Germinal center (tissue), 1 donor: Measurements from ENCODE around the gene RNU6-9.

ENCODE experiments used
- DNase-seq: peaks from one replicate; pipeline ENCODE4 v3.0.0; 2012; ENCODE audit warnings: mixed read lengths, low spot score

Gene RNU6-9

DNA sequence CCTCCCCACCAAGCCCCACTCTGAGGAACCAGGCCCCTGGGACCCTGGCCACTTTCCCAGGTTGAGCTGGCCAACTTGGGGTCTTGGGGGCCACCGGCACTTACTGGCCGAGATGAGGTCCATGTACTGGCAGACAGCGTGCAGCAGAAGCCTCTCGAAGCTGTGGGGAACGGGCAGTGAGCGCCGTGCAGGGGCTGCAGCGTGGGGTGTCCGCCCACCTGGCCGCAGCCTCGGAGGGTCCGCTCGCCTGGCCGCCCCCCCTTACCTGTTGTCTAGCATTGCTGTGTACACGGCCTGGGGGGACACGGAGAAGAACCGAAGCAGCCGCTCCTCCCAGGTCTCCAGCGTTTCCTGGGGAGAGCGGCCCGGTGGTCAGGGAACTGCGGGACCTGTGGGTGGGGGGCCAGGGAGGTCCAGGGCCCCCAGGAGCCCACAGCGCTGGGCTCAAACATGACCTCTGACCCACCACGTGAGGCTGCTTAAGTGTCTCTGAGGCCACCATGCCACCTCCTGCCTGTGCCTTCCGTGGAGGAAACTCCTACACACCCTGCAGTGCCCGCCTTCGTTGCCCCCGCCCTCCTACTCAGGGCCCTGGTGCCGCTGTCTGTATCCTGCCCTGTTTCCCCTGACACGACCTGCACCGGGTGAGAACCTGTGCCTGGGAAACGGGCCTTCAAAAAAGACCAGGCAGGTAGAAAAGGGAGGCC, 6.2 kb downstream of the RNU6-9 start:
- DNase-seq: no peak

DNA sequence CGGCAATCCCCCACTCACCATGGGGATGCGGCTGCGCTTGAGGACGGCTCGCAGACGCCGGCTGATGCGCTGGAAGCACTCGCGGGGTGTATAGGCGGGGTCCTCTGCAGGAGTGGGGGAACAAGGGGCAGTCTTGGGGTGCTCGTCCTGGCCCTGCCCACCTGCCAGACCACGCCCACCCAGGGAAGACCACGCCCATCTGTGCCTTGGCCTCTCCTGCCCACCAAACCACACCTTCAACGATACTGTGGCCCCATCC, 6.7 kb downstream of the RNU6-9 start:
- DNase-seq: no peak

DNA sequence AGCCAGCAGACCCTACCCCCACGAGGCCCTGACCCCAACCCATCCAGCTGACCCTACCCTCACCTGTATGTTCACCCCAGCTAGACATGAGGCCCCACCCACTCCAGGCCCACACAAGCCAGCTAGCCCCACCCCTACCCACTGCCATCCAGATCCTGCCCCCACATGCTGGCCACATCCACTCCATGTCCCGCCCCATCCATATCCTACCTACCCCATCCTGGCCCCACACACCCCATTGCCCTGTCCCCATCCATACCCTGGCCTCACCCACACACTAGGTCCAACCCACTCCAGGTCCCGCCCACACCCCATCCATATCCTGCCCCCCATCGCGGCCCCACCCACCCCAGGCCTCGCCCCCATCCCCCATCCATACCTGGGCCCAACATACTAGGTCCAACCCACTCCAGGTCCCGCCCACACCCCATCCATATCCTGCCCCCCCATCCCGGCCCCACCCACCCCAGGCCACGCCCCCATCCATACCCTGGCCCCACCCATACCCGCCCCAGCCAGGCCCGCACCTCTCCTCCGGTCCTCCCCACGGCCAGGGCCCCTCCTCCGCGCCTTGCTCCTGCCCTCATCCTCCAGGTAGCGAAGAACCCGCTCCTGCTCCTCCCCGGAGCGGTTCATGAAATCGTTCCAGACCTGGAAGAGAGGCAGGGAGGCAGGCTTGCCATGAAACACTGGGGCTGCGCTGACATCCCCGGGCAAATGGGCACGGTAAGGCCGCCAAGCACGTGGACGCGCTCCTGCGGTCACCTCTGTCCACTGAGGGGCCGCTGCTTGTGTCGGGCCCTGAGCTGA, 7.2 kb downstream of the RNU6-9 start:
- DNase-seq: peak; percentile 47

- no peak for DNase-seq
Observed at GRCh38 chr19:901216-902092, 8.2 kb downstream of the RNU6-9 start.

DNA sequence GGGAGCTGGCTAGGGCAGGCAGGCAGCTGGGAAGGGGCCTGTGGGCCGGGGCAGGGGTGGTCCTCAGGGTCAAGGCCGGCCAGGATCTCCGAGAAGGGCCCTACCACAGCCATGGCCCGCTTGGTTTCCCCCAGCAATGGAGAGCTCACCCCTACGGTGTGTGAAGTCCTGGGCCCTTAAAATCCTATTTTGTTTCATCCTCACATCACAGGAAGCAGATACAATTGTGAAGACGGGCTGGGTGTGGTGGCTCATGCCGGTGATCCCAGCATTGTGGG, 8.7 kb downstream of the RNU6-9 start:
- DNase-seq: no peak

DNA sequence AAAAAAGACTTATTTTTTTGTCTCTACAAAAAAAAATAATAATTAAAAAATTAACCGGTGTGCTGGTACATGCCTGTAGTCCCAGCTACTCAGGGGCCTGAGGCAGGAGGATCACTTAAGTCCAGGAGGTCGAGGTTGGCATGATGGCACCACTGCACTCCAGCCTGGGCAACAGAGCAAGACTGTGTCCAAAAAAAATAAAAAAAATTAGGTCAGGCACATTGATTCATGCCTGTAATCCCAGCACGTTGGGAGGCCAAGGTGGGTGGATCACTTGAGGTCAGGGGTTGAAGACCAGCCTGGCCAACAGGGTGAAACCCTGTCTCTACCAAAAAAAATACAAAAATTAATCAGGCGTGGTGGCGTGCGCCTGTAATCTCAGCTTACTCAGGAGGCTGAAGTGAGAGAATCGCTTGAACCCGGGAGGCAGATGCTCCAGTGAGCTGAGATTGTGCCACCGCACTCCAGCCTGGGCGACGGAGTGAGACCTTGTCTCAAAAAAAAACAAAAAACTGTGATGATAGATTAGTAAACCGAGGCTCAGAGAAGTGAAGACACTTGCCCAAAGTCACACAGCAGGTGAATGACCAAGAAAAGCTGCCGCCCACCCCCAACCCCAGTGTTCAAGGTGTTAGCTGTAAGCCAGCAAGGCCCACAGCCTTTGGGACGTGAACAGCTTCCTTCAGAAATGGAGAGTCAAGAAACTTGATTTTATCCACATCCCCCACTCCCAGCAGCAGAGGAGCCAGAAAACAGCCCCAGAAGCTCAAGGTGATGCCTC, 9.4 kb downstream of the RNU6-9 start:
- no peak for DNase-seq

GRCh38 chr19:903266-903797, 10.0 kb downstream of the RNU6-9 start:
- DNase-seq: no peak

DNA sequence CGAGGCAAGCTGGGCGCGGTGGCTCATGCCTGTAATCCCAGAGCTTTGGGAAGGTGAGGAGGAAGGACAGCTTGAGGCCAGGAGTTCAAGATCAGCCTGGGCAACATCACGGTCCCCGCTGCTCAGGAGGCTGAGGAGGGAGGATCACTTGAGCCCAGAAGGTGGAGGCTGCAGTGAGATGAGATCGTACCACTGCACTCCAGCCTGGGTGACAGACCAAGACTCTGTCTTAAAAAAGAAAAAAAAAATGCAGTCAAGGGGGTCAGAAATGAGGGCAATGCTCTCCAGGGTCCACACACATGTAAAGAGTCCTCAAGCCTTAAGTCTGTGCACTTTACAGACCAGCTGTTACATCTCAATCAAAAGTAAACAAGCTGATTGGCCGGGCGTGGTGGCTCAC, 11.3 kb downstream of the RNU6-9 start:
- no peak for DNase-seq

- DNase-seq: no peak
Observed at GRCh38 chr19:906480-906879, 13.2 kb downstream of the RNU6-9 start.

GRCh38 chr19:907183-907853, 14.0 kb downstream of the RNU6-9 start:
- peak; percentile 55 for DNase-seq

DNA sequence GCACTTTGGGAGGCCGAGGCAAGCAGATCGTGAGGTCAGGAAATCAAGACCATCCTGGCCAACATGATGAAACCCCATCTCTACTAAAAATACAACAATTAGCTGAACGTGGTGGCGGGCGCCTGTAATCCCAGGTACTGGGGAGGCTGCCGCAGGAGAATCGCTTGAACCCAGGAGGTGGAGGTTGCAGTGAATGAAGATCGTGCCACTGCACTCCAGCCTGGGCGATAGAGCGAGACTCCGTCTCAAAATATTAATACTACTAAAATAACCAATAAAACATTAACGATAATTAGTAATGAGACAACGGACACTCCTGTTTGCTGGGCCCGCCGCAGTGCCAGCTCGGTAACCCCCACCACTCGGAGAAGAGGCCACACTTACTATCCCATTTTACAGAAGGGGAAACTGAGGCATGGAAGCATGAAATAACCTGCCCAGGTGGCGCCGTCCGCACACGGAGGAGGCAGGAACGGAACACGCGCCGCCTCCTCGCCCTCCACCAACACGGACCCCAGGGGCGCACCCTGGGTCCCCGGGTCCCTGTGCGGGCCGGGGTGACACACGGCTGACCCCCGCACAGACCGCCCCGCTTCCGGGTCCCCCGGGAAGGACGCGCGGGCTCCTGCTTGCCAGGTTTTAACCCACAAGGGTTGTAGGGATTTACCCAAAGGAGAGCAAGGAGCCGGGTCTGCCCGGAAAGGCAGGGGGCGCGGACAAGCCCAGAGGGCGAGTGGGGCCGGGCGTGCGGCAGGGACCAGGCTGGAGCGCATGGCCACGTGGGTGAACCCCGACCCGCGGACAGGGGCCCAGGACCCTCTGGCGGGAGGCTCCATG, 18.1 kb downstream of the RNU6-9 start:
- no peak for DNase-seq

DNA sequence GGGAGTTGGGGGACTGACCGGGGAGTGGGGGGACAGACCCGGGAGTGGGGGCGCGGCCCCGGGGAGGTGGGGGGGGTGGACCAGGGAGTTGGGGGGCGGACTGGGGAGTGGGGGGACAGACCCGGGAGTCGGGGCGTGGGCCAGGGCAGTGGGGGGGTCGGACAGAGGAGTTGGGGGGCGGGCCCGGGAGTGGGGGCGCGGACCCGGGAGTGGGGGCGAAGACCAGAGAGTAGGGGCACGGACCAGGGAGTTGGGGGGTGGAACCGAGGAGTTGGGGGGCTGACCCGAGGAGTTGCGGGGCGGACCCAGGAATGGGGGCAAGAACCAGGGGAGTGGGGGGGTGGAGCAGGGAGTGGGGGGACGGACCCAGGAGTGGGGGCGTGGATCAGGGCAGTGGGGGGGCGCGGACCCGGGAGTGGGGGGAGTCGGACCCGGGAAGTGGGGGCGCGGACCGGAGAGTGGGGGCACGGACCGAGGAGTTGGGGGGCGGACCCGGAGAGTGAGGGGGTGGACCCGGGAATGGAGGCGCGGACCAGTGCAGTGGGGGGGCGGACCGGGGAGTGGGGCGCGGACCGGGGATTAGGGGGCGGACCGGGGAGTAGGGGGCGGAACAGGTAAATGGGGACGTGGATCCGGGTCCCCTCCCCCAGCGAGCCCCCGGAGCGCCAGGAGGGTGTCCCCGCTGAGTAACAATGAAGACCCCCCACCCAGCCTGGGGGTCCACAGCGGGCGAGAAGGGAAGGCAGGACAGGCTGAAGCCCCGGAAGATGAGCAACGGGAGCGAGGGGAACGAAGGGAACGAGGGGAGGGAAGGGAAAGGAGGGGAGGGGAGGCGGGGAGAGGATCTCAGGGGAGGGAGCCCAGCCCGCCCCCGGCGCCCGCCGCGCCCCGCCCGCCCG, 19.1 kb downstream of the RNU6-9 start:
- peak; percentile 55 for DNase-seq

- DNase-seq: peak; percentile 90
Observed at GRCh38 chr19:913080-913748, 19.9 kb downstream of the RNU6-9 start, which contains the start of gene R3HDM4. TSS of gene R3HDM4 (minus strand) at chr19:913219. CDS start at chr19:913157, 62 bp downstream.

GRCh38 chr19:916645-917322, 23.5 kb downstream of the RNU6-9 start:
- no peak for DNase-seq

DNA sequence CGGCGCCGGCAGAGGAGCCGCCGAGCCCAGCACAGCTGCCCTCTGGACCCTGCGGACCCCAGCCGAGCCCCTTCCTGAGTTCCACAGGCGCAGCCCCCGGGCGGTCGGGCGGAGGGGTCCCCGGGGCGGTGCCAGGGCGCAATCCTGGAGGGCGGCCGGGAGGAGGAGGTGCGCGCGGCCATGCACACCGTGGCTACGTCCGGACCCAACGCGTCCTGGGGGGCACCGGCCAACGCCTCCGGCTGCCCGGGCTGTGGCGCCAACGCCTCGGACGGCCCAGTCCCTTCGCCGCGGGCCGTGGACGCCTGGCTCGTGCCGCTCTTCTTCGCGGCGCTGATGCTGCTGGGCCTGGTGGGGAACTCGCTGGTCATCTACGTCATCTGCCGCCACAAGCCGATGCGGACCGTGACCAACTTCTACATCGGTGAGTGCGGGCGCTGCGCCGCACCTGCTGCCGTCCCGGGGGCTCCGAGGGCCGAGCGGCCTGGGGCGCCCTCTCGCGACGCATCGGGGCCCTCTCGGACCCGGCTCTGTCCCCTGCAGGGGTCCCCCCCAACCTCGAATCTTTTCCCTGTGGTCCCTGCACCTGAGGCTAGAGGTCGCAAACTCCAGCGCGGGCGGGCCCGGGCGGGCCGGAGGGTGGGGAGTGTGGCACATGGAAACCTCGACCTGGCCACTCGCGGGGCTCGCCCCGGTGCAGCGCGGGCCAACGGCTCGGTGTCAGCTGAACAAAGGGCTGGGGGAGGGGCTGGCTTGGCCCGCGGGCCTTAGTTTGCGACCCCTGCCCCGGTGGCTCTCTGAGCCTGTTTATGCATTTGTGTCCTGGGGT, 24.3 kb downstream of the RNU6-9 start, which contains the start of gene KISS1R:
Gene KISS1R (plus strand): TSS at position 11 of the 829 bp plus-strand sequence. CDS start 170 bp downstream, at position 181.
- peak; percentile 61 for DNase-seq

GRCh38 chr19:918152-918437, 24.8 kb downstream of the RNU6-9 start:
- no peak for DNase-seq

- no peak for DNase-seq
Observed at GRCh38 chr19:918481-919198, 25.4 kb downstream of the RNU6-9 start.
